Activated CD8-positive, alpha-beta memory T cell treated with anti-CD3 and anti-CD28 coated beads for 4 hours (primary cell): ENCODE measurements around the gene POU1F1.
"Not testable (repeated sequence)": the region's sequence is repeated elsewhere in the genome, so short reads cannot be mapped to it uniquely, and the experiment has no call there.

Experiments
- DNase-seq, 2 donors: peaks; one replicate each; pipeline ENCODE4 v3.0.0-alpha.2; 2020; ENCODE audit warnings: low read depth in 2 of 2

POU1F1 gene, protein sequence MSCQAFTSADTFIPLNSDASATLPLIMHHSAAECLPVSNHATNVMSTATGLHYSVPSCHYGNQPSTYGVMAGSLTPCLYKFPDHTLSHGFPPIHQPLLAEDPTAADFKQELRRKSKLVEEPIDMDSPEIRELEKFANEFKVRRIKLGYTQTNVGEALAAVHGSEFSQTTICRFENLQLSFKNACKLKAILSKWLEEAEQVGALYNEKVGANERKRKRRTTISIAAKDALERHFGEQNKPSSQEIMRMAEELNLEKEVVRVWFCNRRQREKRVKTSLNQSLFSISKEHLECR

DNA sequence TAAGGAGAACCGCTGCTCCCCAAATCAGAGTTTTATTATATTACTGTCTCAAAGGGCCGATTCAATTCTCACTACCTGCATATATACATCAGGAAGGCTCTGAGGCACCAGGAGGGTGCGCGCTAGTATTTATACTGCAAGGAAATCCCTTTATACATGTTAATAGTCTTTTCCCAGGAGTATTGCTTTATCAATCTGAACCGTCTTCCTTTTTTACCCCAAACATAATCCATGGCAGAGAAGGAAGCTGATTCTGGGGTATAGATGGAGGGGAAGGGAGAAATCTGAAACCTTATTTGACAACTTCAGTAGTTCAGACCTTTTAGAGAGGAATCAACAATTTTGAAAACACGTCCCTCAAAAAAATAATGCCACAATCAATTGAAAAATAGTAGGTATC lies at the start of gene POU1F1:
POU1F1 (minus strand) TSS at position 101 of the 400 bp plus-strand sequence. CDS start 122 bp downstream, outside the sequence.
- DNase-seq: no peak

DNA sequence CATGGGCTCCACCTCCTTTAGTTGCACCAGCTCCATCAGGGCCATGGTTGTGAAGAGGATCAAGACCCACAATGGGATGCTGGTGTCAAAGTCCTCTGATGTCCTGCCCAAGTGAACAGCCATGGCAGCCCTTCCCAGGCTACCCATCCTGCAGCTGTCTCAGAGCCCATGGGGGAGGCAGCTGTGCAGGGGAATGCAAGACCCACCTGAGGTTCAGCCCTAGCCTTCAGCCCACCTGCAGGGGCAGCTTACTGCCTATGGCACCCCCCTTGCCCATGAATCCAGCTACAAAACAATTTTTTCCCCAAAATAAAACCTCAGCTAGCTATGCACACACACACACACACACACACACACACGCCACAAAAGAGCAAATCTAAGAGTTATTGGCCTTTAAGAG lies 48.2 kb upstream of the POU1F1 start:
- no peak for DNase-seq

DNA sequence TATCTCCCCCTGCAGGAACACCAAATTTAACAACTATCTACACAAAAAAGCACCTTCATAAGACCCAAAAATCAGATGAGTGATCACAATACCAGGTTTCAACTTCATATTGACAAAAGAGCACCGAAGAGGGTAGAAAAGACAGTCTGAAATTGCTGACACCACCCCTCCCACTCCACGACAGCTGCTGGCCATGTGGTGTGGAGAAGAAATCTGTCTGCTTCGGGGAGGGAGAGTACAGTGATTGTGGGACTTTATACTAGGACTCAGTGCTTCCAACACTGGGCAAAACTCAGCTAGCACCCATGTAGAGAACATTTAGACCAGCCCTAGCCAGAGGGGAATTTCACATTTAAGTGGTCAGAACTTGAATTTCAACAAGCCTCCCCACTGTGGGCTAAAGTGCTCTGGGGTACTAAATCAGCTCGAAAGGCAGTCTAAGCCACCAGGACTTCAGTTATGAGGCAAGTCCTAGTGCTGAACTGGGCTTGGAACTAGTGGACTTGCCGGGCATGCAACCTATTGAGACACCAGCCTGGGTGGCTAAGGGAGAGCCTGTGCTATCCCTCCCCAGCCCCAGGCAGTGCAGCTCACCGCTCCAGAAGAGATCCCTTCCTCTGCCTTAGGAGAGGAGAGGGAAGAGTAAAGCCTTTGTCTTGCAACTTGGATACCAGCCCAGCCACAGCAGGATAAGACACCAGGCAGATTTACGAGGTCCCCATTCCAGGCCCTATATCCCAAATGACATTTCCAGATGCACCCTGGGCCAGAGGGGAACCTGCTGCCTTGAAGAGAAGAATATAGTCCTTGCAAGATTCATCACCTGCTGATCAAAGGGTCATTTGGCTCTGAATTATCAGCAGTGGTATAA lies 44.6 kb upstream of the POU1F1 start:
- DNase-seq: no peak

DNA sequence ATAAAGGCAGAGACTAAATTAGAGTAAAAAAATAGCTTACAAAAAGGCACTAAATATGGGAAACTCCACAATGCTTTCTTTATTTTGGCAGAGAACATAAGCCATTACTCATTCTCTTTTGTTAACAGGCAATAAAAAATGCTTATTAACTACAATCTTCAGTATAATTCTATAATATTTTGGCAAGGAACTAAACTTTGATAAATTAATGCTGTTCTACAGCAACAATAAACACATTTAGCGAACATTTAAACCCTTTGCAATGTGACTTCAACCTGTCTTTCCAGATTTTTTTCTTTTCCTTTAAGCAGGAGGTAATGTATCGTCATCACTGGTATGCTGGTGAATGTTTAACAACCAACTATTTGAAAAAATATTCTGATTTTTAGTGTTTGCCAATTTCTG lies 42.2 kb upstream of the POU1F1 start:
- DNase-seq: no peak

DNA sequence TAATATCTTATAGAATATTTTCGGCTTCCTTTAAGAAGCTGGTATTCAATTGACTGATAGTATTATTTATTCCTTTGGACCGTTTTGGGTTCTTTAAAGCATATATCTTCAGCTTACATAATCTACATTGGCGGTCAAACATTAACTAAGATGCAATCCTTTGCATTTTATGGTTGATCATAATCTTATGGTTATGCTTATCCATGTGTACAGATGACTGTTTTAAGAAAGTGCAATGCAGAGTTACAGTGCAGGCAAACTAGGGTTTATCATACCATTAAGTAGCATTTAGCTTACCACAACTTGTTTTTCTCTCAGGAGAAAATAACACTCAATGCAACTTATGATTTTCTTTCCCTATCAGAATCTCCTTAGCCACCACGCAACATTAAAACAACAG lies 41.4 kb upstream of the POU1F1 start:
- no peak for DNase-seq

DNA sequence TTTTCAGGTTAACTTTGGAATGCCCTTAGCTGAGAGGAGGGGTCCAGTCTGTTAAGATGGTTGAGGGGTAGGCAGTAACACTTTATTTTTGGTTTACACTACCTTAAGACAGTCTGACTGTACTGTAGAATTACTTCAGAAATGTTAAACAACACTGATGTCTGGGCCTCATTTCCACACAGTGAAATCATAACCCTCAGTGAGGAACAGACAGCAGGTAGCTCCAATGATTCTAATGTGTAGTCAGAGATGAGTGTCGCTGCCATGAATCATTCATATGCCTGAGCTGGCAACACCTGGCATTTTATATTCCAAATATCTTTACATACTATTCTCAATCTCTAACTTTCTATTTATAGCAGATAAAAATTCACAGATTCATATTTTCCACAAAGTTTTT lies 37.3 kb upstream of the POU1F1 start:
- DNase-seq: no peak

DNA sequence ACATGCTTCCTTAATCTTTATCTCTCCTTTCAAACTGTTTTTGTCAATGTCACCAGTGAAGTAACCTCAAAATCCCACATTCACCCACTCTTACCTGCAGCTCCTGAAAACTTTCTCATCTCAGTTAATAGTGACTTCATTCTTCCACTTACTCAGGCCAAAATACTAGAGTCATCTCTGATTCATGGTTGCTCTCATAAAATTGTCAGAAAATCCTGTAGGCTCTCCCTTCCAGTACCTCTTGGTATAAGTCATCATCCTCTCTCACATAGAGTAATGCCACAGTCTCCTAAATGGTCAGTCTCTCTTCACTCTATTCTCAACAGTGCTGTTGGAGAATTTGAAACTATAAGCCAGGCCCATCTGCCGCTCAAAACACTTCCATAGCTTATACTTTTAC lies 34.9 kb upstream of the POU1F1 start:
- no peak for DNase-seq

DNA sequence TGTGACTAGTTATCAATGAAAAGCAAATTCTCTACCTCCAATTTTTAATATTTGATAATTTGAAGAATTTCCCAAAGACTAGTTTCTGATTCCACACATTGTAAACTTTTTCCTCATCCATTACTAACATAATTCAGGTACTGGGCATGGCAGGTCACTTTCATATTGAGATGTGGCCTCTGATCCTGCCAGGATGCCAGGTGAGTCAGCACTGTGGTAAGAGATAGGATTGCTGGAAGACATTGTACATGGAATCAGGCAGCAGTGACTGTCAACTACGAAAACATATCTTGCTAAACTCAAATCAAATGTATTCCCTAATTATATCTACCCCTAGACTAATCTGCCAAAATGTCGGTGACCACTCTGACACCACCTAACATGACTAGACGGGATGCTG lies 33.2 kb upstream of the POU1F1 start:
- no peak for DNase-seq

DNA sequence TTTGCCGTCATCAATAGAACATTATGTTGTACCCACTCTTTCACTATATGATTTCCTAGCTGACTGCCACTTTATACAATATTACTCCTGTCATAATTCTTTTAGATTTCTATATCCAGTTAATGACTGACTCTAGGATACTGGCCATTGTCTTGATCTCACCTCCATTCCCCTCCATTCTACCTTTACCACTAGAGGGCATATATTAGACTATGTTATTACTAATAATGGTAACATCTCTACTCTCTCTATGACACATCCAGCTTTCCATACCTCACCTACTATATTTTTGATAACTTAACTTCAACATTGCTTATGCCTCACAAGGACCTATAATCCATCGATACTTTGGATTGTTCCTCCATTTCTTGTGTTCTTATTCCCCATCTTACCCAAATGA lies 31.4 kb upstream of the POU1F1 start:
- DNase-seq: no peak

DNA sequence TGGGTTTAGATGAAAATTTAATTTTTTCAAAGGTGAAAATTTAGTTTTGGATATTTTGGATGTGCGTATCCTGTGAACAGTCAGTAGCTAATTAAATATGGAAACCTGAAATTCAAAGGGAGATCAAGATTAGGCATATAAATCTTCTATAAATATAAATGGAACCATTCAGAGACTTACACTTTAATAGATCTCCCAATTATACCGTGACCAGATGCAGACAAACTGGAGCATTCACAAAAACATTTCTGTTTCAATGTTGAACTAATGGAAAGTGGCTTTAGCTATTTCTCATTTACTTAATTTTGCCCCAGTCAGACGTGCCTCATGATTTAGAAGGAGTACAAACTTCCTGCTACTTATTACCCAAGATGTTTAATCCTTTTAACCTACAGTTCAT lies 29.1 kb upstream of the POU1F1 start:
- no peak for DNase-seq

DNA sequence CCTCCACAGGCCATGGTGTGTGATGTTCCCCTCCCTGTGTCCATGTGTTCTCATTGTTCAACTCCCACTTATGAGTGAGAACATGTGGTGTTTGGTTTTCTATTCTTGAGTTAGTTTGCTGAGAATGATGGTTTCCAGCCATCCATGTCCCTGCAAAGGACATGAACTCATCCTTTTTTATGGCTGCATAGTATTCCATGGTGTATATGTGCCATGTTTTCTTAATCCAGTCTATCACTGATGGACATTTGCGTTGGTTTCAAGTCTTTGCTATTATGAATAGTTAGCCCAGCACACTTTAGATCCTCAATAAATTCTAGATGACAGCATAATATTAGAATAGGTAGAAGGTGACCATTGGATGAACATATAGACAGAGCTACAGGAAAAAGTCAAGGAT lies 28.6 kb upstream of the POU1F1 start:
- not testable (repeated sequence) for DNase-seq

DNA sequence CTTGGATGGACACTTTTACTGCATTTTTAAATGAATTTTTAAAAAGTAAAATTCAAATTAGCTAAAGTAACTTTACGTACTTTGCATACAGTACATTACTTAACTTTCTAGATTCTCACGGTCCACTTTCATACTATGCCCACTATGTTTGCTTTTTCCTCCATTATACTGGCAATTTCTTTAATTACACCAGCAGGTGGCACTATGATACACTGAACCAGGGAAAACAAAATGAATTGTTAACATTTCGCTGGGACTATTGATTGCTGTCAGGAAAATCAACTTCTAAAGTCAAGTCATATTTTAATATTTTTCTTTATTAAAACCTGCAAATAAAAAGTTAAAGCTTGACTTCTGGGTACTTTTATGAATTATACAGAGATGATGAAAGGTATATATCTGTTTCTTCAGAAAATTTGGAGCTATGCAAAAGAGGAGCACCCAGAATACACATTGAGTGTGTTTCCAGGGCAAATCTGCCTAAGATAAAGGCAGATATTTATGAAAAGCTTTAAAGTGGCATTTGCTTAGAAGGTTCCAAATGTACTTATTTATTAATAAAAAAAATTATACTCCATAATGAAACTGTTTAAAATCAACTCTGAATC lies 21.8 kb upstream of the POU1F1 start:
- no peak for DNase-seq

DNA sequence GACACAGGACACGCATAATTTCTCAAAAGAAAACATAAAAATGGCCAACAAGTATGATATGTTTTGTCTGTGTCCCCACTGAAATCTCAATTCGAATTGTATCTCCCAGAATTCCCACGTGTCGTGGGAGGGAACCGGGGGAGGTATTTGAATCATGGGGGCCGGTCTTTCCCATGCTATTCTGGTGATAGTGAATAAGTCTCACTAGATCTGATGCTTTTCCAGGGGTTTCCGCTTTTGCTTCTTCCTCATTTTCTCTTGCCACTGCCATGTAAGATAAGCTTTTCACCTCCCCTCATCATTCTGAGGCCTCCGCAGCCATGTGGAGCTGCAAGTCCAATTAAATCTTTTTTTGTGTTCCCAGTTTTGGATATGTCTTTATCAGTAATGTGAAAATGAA lies 12.1 kb upstream of the POU1F1 start:
- DNase-seq: no peak

DNA sequence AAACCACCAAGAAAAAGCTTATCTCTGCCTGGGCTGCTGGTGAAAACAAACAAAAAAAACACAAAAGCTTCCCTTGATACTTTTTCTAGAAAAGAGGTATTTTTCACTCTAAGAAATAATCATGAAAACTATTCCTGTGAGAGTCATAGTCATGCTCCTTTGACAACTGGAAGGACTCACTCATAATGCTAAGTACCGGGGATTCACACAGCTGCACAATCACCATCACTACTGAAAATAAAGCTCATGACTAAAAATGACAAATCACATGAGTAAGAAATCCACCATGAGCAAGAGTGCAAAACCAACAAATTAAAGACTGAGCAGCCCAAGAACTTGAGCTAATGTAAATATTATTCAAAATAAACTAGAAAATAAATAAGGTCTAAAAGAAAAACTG lies 10.6 kb upstream of the POU1F1 start:
- DNase-seq: no peak

DNA sequence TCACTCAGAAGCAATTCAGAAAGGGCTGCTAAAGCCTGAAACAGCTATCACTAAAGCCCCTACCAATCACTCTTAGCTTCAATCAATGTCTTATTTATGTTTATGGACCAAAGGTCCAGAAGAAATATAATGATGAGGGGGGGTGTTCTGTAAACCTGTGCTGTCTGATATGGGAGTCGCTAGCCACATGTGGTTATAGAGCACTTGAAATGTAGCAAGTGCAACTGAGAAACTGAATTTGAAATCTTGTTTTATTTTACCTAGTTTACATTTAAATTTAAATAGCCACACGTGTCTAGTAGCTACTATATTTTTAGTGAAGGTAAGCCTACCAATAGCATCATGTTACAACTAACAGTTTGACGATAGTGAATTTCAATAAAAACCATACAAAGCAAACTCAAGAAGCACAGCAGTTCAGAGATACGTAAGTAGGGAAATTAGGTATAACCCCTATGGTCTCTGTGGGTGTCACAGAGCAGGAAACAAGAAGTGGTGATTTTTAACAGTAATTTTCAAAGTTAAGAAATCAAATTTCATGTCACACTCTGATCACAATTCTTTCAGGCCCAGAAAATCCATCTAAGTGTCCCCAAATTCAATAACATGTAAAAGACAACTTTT lies 3.6 kb downstream of the POU1F1 start:
- no peak for DNase-seq

DNA sequence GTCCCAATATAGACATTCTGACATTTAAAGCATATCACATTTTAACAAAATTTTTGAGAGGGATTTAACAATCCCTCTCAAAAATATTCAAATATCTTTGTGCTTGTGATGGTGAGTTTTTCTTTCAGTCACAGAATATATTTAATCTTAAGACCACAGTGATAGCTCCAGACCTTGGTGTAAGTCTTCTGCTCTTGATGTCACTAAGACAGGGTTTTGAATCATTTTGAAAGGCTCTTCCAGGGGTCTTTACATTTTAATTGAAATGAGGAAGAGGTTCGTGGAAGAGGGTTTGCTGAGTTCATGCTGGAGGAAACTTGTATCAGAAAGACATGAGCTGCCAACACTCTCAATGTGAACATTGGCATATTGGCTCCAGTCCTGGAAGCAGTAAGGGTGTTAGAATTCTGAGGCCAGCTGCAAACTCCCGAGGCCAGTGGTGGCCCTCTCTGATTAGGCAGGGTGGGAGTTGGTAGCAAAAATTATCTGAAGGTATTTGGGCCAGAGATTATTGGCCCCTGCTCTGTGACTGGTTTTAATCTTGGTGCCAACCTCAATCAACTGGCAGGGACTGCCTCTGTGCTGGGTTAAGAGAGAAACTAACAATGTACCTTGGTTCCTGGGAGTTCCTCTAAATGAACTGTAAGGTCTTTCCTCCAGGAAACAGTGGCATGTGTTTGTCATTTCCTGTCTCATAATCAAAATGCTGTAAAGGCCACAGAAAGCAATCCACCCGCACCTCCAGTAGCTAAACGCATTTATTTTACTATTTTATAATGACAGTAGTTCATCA lies 5.3 kb downstream of the POU1F1 start:
- no peak for DNase-seq

DNA sequence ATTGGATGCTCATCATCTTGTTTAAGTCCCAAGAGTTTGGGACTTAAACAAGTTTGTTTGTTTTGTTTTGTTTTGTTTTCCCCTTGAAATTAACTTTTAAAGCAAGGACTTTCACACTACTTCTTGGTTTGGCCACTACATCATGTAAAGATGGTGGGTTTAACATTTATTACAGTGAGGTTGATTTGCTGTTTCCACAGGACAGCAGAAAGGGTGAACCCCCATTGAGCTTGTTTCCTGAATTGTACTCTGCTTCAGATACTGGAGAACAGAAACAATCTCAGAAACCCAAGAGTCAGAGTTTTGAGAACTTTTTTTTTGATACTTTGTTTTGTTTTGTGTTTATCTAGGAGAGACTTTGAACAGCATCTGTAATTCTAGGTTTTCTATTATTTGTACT lies 6.7 kb downstream of the POU1F1 start:
- no peak for DNase-seq

DNA sequence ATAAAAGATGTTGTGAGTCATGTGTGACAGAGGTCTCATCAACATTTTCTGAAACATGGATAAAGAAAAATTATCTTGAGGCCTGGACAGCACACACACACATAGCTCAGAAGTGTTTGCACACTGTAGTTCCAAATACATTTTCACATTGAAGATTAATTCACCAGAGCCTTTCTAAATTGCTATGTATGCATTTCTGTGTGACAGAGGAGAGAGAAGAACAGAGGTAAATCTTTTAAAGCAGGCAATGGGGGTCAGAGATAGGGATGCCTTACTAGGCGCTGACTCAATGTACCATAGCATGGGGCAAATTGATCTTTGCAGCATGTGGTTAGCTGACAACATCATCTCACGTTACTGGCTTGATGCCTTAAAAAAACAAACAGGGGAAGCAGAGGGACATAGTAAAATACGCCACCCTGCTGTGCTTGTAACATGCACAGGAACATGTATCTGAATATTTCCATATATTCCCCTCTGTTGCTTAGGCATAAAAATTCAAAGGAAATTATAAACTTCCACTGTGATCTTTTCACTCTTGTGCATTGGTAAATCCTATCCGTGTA lies 7.7 kb downstream of the POU1F1 start:
- no peak for DNase-seq

DNA sequence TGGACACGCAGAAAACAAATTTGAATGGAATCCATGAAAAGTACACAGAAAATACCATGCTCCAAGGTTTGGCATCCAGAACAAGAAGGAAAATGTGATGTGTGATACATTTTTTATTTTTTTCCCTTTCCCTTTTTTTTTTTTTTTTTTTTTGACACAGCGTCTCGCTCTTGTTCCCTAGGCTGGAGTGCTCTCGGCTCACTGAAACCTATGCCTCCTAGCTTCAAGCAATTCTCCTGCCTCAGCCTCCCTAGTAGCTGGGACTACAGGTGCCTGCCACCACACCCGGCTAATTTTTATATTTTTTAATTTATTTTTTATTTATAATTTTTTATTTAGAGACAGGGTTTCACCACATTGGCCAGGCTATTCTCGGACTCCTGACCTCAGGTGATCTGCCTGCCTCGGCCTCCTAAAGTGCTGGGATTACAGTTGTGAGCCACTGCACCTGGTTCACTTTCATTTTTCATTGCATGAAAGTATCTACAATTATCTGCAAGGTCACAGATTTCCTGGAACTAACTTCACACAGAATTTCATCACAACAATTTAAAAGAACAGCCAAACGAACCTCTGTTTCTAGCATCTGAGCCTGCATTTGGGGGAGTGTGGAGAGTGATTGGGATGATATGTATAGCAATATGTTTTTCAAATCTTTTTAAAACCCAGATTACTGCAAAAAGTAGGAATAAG lies 8.3 kb downstream of the POU1F1 start:
- no peak for DNase-seq

DNA sequence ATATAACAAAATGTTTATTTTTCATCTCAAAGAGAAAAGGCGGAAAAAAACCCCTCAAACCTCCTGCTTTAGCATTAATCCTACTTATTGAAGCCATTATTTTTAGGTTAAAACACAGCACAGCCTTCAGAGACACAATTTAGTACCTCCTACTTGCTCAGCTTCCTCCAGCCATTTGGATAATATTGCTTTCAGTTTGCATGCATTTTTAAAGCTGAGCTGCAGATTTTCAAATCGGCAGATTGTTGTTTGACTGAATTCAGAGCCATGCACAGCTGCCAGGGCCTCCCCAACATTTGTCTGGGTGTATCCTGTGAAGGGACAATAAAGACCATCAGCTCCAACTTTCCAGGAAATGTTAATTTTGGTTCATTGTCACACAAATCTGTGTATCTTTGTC lies 14.5 kb downstream of the POU1F1 start:
- DNase-seq: no peak

DNA sequence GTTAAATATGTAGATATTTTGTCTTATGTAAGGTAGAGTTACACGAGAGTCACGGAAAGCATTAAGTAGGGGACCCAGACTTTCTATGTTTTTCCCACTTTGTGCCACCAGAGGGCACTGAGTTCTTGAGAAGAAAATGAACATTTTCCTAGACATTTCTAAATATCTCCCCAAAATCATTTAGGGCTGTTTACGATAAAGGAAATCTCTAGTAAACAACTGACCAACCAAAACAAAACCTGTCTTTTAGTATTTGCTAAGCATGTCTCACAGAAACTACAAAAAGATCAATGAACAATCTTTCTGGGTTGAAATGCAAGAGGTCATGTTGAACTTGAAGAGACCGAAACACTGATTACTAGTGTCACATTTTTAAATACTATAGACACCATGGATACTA lies 16.1 kb downstream of the POU1F1 start:
- DNase-seq: no peak
